HepG2 (cell line): ENCODE measurements around the gene JKAMP. TPM values are rescaled to one million over a fixed set of nuclear protein-coding genes. Genes with fewer than 3 reads are reported as not detected.

Source experiments
- ATF5 ChIP-seq: sonication (generic); formaldehyde crosslinking; IDR thresholded peaks from 2 replicates; pipeline ENCODE4 v1.4.0; 2020; ENCODE audit warnings: mild to moderate bottlenecking, low read depth, missing genetic modification reagents
- CTCF ChIP-seq: sonication (generic); formaldehyde crosslinking; IDR thresholded peaks from 2 replicates; pipeline ENCODE4 v1.5.0; 2020; ENCODE audit warnings: mild to moderate bottlenecking, missing genetic modification reagents, moderate library complexity
- GPN1 ChIP-seq: sonication (generic); formaldehyde crosslinking; IDR thresholded peaks from 2 replicates; pipeline ENCODE4 v1.5.1; 2020; ENCODE audit warnings: missing genetic modification reagents, borderline replicate concordance
- HMGXB4 ChIP-seq, 2 experiments: sonication (generic) in 1 of 2; formaldehyde crosslinking in 1 of 2; IDR thresholded peaks; 2 replicates each; pipeline versions ENCODE4 v1.4.0 to v1.6.1; 2018 to 2020; ENCODE audit warnings: missing genetic modification reagents in 2 of 2, borderline replicate concordance in 1 of 2, low read depth in 1 of 2, mild to moderate bottlenecking in 1 of 2, missing biosample characterization in 1 of 2
- HNF4G ChIP-seq, 2 experiments: sonication (generic) in 1 of 2; formaldehyde crosslinking in 1 of 2; IDR thresholded peaks; 2 replicates each; pipeline versions ENCODE4 v1.4.0 to v1.6.1; 2011 to 2020; ENCODE audit warnings: borderline replicate concordance in 2 of 2, low read depth in 2 of 2, mild to moderate bottlenecking in 2 of 2, low read length in 1 of 2, missing genetic modification reagents in 1 of 2, moderate library complexity in 1 of 2
- IKZF4 ChIP-seq: sonication (generic); formaldehyde crosslinking; IDR thresholded peaks from 2 replicates; pipeline ENCODE4 v1.5.1; 2020; ENCODE audit warnings: borderline replicate concordance, mild to moderate bottlenecking, low read depth, missing genetic modification reagents; ENCODE audit errors: not compliant biosample characterization
- KDM4B ChIP-seq: sonication (generic); formaldehyde crosslinking; IDR thresholded peaks from 2 replicates; pipeline ENCODE4 v1.4.0; 2020; ENCODE audit warnings: missing genetic modification reagents
- MYC ChIP-seq: sonication (generic); formaldehyde crosslinking; IDR thresholded peaks from 2 replicates; pipeline ENCODE4 v1.9.0; 2021; ENCODE audit warnings: missing genetic modification reagents, borderline replicate concordance
- NFE2L1 ChIP-seq: sonication (generic); formaldehyde crosslinking; IDR thresholded peaks from 2 replicates; pipeline ENCODE4 v1.4.0; 2020; ENCODE audit warnings: missing genetic modification reagents, mild to moderate bottlenecking, borderline replicate concordance
- PBX3 ChIP-seq: sonication (generic); formaldehyde crosslinking; IDR thresholded peaks from 2 replicates; pipeline ENCODE4 v1.8.1; 2023; ENCODE audit warnings: missing genetic modification reagents, inconsistent platforms, borderline replicate concordance
- SRF ChIP-seq: IDR thresholded peaks from 2 replicates; pipeline ENCODE4 v1.6.1; 2011; ENCODE audit warnings: mild to moderate bottlenecking, low read depth, low read length, moderate library complexity
- ZBTB42 ChIP-seq: sonication (generic); formaldehyde crosslinking; IDR thresholded peaks from 2 replicates; pipeline ENCODE4 v1.5.0; 2020; ENCODE audit warnings: mild to moderate bottlenecking, missing genetic modification reagents
- ZNF264 ChIP-seq: sonication (generic); formaldehyde crosslinking; IDR thresholded peaks from 2 replicates; pipeline ENCODE4 v1.4.0; 2020; ENCODE audit warnings: missing genetic modification reagents
- ZNF275 ChIP-seq: sonication (generic); formaldehyde crosslinking; IDR thresholded peaks from 2 replicates; pipeline ENCODE4 v1.8.0; 2022; ENCODE audit warnings: missing genetic modification reagents, mild to moderate bottlenecking, inconsistent platforms, borderline replicate concordance
- ZNF382 ChIP-seq: sonication (generic); formaldehyde crosslinking; IDR thresholded peaks from 2 replicates; pipeline ENCODE4 v1.5.0; 2020; ENCODE audit warnings: missing genetic modification reagents, mild to moderate bottlenecking, borderline replicate concordance
- ZNF496 ChIP-seq: sonication (generic); formaldehyde crosslinking; IDR thresholded peaks from 2 replicates; pipeline ENCODE4 v1.8.1; 2023; ENCODE audit warnings: mild to moderate bottlenecking, moderate library complexity, missing genetic modification reagents; ENCODE audit not compliant: insufficient replicate concordance
- ZNF501 ChIP-seq: sonication (generic); formaldehyde crosslinking; IDR thresholded peaks from 2 replicates; pipeline ENCODE4 v1.5.1; 2020; ENCODE audit warnings: mild to moderate bottlenecking, moderate library complexity, missing genetic modification reagents
- ZSCAN5A ChIP-seq: sonication (generic); formaldehyde crosslinking; IDR thresholded peaks from 2 replicates; pipeline ENCODE4 v1.8.0; 2022; ENCODE audit warnings: mild to moderate bottlenecking, missing genetic modification reagents, borderline replicate concordance
- polyA plus RNA-seq, 8 experiments: library from polyadenylated mRNA; depleted of rRNA in 3 of 8; stranded (reverse) in 7 of 8; unstranded in 1 of 8; fragments of >200 nt; fragmentation: Illumina TruSeq in 4 of 8; extraction: Trizol in 4 of 8; gene quantifications; 2 replicates each; pipeline versions ENCODE4 v1.2.1 to v1.2.3, GENCODE V29; 2011 to 2016; ENCODE audit warnings: low read depth in 4 of 8, missing spikeins in 1 of 8, mixed read lengths in 1 of 8; ENCODE audit not compliant: insufficient read depth in 1 of 8
- total RNA-seq, 5 experiments: library from RNA; depleted of rRNA; stranded (reverse); fragments of >200 nt; fragmentation: Illumina TruSeq; extraction: Trizol; gene quantifications; 2 replicates each; pipeline ENCODE4 v1.2.3, GENCODE V29; 2016; ENCODE audit warnings: low read depth in 1 of 5

JKAMP gene
- total and polyA plus RNA-seq, 2 of the 13 experiments (the other 11 are each of a cell fraction or from before 2014, with no cell fraction given) = 56.4 to 135 TPM

GRCh38 chr14:59464486-59465315 is 19.6 kb upstream of the JKAMP start (continued):
- TF ChIP-seq IKZF4 (CRISPR knock-in tag) (no peak), HNF4G (IDR thresholded peaks at IDR 0.05; ENCODE audit: borderline replicate concordance, low read depth, low read length) (no peak), HNF4G (CRISPR knock-in tag; IDR thresholded peaks at IDR 0.05; ENCODE audit: borderline replicate concordance, low read depth) (no peak), ZSCAN5A (CRISPR knock-in tag) (no peak), ZNF501 (CRISPR knock-in tag) (no peak), SRF (no peak), ZNF264 (CRISPR knock-in tag) (no peak), GPN1 (CRISPR knock-in tag) (no peak), PBX3 (CRISPR knock-in tag) (no peak), ZNF275 (CRISPR knock-in tag) (0 out of 2 replicates have a peak, but pooled peaks have one; percentile 62), ATF5 (no peak), MYC (peak; percentile 44; the same call in 1 of the 2 replicates), ZNF496 (CRISPR knock-in tag) (no peak), CTCF (CRISPR knock-in tag) (peak; percentile 4), ZNF382 (CRISPR knock-in tag) (no peak), HMGXB4 (CRISPR knock-in tag; IDR thresholded peaks at IDR 0.05; ENCODE audit: borderline replicate concordance in 1 of 2, low read depth in 1 of 2) (no peak; a peak in 1 of 4 replicates), ZBTB42 (no peak), NFE2L1 (CRISPR knock-in tag) (no peak), KDM4B (no peak)
